Parathyroid adenoma (tissue), 2 donors: ENCODE results near the gene P2RX6.
"Not testable (repeated sequence)": the region's sequence is repeated elsewhere in the genome, so short reads cannot be mapped to it uniquely, and the experiment has no call there.

Experiments used
- H2AFZ ChIP-seq: fragments of 300-600 bp; sonication (generic); one replicate; pipeline ENCODE4 v1.7.0; 2017; ENCODE audit warnings: antibody characterized with exemption, mild to moderate bottlenecking
- H3K27ac ChIP-seq: fragments of 300-600 bp; sonication (generic); one replicate; pipeline ENCODE4 v1.7.0; 2017
- H3K27me3 ChIP-seq: fragments of 300-600 bp; sonication (generic); one replicate; pipeline ENCODE4 v1.7.0; 2017; ENCODE audit warnings: low read length; ENCODE audit not compliant: control insufficient read depth, insufficient read depth
- H3K36me3 ChIP-seq: fragments of 300-600 bp; sonication (generic); one replicate; pipeline ENCODE4 v1.7.0; 2017; ENCODE audit warnings: low read length; ENCODE audit not compliant: control insufficient read depth, insufficient read depth
- H3K4me1 ChIP-seq: fragments of 300-600 bp; sonication (generic); one replicate; pipeline ENCODE4 v1.7.0; 2017; ENCODE audit warnings: control low read depth
- H3K4me2 ChIP-seq: fragments of 300-600 bp; sonication (generic); one replicate; pipeline ENCODE4 v1.7.0; 2017; ENCODE audit warnings: low read length
- H3K4me3 ChIP-seq: fragments of 300-600 bp; sonication (generic); one replicate; pipeline ENCODE4 v1.7.0; 2017; ENCODE audit warnings: low read depth, low read length
- H3K79me2 ChIP-seq: fragments of 300-600 bp; sonication (generic); one replicate; pipeline ENCODE4 v1.7.0; 2017; ENCODE audit warnings: control low read depth
- H3K9ac ChIP-seq: fragments of 300-600 bp; sonication (generic); one replicate; pipeline ENCODE4 v1.7.0; 2017; ENCODE audit warnings: mild to moderate bottlenecking
- H3K9me3 ChIP-seq: fragments of 300-600 bp; sonication (generic); one replicate; pipeline ENCODE4 v1.7.0; 2017; ENCODE audit warnings: low read length; ENCODE audit not compliant: control insufficient read depth
- TF ChIP-seq, protein P1 (sequence below): fragments of 300-600 bp; sonication (generic); IDR thresholded peaks from one replicate; pipeline ENCODE4 v1.7.0; 2017; ENCODE audit warnings: antibody characterized with exemption, mild to moderate bottlenecking
- donor health status: primary hyperparathyroidism.

P2RX6 gene

DNA sequence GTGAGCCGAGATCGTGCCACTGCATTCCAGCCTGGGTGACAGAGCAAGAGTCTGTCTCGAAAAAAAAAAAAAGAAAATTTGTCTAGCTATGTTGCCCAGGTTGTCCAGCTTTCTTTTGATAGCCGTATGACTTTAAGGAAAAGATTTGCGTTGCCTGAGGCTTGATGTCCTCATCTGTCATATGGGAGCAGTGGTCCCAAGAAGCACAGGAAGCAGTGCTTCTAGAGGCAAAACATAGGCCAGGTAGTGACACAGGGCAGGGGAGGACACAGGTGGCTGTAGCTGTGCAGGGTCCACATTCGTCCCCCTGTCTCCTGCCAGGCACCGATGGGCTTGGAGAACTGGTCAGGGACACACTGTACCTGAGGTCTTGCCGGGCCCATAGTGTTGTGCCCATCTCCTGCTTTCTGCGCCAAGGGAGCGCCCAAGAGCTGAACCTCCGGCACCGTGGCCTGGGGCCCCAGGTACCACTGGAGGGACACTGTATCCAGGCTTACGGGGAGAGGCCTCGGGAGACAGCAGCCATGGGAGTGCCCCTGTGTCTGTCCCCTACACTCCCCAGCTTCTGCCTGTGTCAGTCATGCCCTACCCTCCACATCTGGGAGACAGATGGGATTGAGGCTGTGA is 32.2 kb downstream of the P2RX6 start:
- Histone ChIP-seq H2AFZ (no peak overlapping the region), H3K4me1 (peaks cover 4% of the 10 kb centered on the region), H3K36me3 (no peaks in the 10 kb centered on the region), H3K4me3 (no peak overlapping the region), H3K9ac (no peak overlapping the region), H3K4me2 (no peak overlapping the region), H3K27me3 (no peaks in the 10 kb centered on the region), H3K79me2 (no peaks in the 10 kb centered on the region), H3K27ac (no peak overlapping the region), H3K9me3 (no peaks in the 10 kb centered on the region)
- TF ChIP-seq, protein P1, sequence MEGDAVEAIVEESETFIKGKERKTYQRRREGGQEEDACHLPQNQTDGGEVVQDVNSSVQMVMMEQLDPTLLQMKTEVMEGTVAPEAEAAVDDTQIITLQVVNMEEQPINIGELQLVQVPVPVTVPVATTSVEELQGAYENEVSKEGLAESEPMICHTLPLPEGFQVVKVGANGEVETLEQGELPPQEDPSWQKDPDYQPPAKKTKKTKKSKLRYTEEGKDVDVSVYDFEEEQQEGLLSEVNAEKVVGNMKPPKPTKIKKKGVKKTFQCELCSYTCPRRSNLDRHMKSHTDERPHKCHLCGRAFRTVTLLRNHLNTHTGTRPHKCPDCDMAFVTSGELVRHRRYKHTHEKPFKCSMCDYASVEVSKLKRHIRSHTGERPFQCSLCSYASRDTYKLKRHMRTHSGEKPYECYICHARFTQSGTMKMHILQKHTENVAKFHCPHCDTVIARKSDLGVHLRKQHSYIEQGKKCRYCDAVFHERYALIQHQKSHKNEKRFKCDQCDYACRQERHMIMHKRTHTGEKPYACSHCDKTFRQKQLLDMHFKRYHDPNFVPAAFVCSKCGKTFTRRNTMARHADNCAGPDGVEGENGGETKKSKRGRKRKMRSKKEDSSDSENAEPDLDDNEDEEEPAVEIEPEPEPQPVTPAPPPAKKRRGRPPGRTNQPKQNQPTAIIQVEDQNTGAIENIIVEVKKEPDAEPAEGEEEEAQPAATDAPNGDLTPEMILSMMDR: no peak

DNA sequence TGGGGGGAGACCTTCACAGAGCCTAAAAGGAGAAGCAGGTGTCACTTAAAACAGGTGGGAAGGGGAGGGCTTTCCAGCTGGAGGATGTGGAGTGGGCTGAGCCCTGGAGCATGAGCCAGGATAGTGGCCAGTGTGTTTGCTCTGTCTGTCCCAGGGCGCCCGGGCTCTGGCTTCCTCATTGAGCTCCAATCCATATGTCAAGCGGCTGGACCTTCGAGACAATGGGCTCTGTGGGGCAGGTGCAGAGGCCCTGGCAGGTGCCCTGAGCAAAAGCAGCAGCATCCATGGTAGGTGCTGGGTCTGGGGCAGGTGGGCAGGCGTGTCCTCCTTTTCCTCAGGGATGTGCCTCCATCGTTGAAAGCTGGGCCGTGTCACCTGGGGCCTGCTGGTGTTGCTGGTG is 32.8 kb downstream of the P2RX6 start:
- no peak overlapping the region for H3K9ac ChIP-seq
- H3K79me2 ChIP-seq: no peaks in the 10 kb centered on the region
- H3K36me3 ChIP-seq: no peaks in the 10 kb centered on the region

DNA sequence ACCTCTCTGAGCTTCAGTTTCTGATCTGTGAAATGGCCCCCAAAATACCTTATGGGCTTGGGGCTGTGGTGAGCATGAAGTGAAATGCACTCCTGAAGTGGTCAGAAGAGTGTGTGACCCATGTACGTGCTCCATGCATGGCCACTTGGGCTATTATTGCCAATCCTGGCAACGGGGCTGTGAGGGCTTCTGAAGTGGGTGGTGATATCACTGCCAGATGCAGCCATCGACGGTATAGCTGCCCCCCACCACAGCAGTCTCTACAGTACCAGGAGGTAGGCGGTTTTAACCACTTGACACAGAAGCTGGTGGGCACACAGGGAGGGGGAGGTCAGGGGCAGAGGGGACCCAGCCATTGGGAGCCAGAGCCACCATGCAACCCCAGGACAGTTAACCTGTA is 33.5 kb downstream of the P2RX6 start:
- H3K9ac ChIP-seq, H3K27me3 ChIP-seq, H3K79me2 ChIP-seq, H3K27ac ChIP-seq, H3K4me2 ChIP-seq, H2AFZ ChIP-seq, H3K4me1 ChIP-seq, H3K9me3 ChIP-seq, H3K4me3 ChIP-seq, H3K36me3 ChIP-seq: not testable (repeated sequence)

More for the DNA sequence above, 32.8 kb downstream of the P2RX6 start:
- TF ChIP-seq, protein P1: no peak
- Histone ChIP-seq H3K4me2 (no peak overlapping the region), H3K27ac (no peak overlapping the region), H3K9me3 (no peaks in the 10 kb centered on the region), H3K4me1 (peaks cover 4% of the 10 kb centered on the region), H3K27me3 (no peaks in the 10 kb centered on the region), H2AFZ (no peak overlapping the region), H3K4me3 (no peak overlapping the region)

DNA sequence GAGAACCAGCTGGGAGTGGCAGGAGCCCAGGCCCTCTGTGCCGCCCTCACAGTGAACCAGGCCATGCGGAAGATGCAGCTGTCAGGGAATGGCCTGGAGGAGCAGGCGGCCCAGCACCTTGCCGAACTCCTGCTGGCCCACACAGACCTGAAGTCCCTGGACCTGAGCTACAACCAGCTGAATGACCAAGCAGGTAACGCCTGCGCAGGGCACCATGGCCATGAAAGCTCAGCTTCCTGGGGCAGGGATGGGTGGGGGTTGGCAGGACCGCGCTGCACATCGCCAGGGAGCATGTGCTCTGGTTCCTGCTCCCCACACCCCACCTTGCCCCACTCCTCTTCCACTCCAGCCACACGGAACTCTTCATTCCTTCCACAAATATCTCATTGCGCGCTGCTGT is 34.0 kb downstream of the P2RX6 start:
- not testable (repeated sequence) for H3K4me2 ChIP-seq, H3K27me3 ChIP-seq, H3K9me3 ChIP-seq, H3K4me1 ChIP-seq, H3K27ac ChIP-seq, H3K79me2 ChIP-seq, H3K36me3 ChIP-seq, H3K4me3 ChIP-seq, H3K9ac ChIP-seq, H2AFZ ChIP-seq

DNA sequence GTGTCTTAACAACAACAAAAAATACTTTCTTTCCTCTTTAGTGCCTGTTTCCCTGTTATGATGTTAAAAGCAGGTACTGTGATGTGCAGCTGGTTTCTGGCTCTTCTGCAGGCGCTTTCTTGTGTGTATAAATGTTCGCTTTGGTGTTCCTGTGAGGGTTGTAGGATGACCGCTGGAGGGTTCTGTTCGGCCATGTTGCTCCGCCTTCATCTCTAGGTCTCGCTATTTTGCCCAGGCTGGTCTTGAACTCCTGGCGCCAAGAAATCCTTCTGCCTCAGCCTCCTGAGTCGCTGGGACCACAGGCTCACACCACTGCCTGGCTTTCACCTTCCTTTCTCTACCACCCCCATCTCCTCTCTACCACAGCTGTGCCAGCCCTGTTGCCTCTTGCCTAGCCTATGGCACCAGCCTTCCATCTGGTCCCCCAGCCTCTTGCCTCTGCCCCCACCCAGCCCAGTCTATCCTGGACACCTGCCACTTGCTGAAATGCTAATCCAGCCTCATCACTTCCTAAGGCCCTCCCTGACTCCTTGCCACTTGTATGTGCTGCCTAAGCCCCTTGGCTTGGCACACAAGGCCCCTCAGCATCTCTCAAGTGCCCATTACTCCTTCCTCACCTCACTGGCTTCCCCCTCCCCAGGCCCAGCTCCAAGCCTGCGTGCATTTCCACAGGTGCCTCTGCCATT is 36.3 kb downstream of the P2RX6 start:
- Histone ChIP-seq H3K4me3 (no peak overlapping the region), H3K4me1 (no peaks in the 10 kb centered on the region), H3K79me2 (no peaks in the 10 kb centered on the region), H3K27me3 (no peaks in the 10 kb centered on the region), H3K9me3 (no peaks in the 10 kb centered on the region), H3K9ac (no peak overlapping the region), H2AFZ (no peak overlapping the region), H3K4me2 (no peak overlapping the region), H3K36me3 (no peaks in the 10 kb centered on the region), H3K27ac (no peak overlapping the region)
- TF ChIP-seq, protein P1: no peak
